GM15510 (cell line): ENCODE data around the gene TRIM24.

Experiments used
- POLR2A ChIP-seq: IDR thresholded peaks from 3 replicates; pipeline ENCODE4 v1.6.1; 2011; ENCODE audit warnings: borderline replicate concordance; ENCODE audit not compliant: insufficient read length; ENCODE audit errors: extremely low read depth

TRIM24 gene

GRCh38 chr7:138618933-138619332, 158.9 kb downstream of the TRIM24 start:
- no peak for TF ChIP-seq POLR2A

GRCh38 chr7:138622841-138623240, 162.8 kb downstream of the TRIM24 start:
- no peak for TF ChIP-seq POLR2A

GRCh38 chr7:138625084-138625848, 165.2 kb downstream of the TRIM24 start:
- TF ChIP-seq POLR2A: no peak

- TF ChIP-seq POLR2A: no peak
Observed at GRCh38 chr7:138625849-138626230, 165.8 kb downstream of the TRIM24 start.

- no peak for TF ChIP-seq POLR2A
Observed at GRCh38 chr7:138626846-138627245, 166.8 kb downstream of the TRIM24 start.

GRCh38 chr7:138627361-138627760, 167.3 kb downstream of the TRIM24 start:
- TF ChIP-seq POLR2A: no peak

- no peak for TF ChIP-seq POLR2A
Observed at GRCh38 chr7:138630059-138630610, 170.1 kb downstream of the TRIM24 start.

GRCh38 chr7:138632384-138632783, 172.3 kb downstream of the TRIM24 start:
- no peak for TF ChIP-seq POLR2A

- TF ChIP-seq POLR2A: no peak
Observed at GRCh38 chr7:138632826-138633602, 173.0 kb downstream of the TRIM24 start.
